ENCODE results near the gene RUNX2.

RUNX2 gene

GRCh38 chr6:45704056-45704800 lies 376.1 kb downstream of the RUNX2 start:
- no peak for DNase-seq (ENCODE audit: low spot score)

DNA sequence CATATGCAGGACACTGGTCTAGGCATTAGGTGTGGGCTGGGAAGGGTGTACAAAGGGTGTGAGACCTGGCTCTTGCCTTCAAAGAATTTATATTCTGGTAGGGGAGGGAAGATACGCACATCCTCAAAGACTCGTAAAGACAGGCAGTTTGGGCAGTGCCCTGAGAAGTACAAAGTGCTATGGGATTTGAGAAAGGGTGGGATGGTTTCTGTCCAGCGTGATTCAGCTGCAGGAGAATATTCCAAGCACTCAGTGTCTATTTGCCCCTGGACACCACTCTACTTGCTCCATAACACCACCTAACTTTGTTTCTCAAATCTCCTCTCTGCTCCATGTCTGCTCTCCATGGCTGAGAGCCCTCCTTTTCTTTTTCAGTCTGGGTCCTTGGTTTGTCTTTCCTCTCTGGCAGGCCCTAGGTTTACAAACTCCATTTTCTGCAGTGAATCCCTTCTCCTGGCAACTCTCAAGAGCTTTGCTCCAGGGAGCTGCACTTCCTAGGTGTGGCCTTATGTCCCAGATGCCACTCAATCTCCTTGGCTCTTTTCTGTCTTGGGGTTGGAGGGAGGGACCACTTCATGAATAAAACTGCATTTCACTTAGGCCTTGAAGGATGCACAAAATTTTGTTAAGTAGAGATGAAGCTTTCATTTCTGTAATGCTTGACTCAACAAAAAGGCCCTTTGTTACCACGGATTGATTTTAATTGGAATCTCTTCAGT lies 377.2 kb downstream of the RUNX2 start:
- no peak for DNase-seq (ENCODE audit: low spot score)

- no peak for DNase-seq (ENCODE audit: low spot score)
Measured at GRCh38 chr6:45706319-45706718, 378.2 kb downstream of the RUNX2 start.

- DNase-seq (ENCODE audit: low spot score): no peak
Measured at GRCh38 chr6:45707176-45707575, 379.0 kb downstream of the RUNX2 start.

GRCh38 chr6:45709781-45710220 lies 381.7 kb downstream of the RUNX2 start:
- DNase-seq (ENCODE audit: low spot score): no peak

DNA sequence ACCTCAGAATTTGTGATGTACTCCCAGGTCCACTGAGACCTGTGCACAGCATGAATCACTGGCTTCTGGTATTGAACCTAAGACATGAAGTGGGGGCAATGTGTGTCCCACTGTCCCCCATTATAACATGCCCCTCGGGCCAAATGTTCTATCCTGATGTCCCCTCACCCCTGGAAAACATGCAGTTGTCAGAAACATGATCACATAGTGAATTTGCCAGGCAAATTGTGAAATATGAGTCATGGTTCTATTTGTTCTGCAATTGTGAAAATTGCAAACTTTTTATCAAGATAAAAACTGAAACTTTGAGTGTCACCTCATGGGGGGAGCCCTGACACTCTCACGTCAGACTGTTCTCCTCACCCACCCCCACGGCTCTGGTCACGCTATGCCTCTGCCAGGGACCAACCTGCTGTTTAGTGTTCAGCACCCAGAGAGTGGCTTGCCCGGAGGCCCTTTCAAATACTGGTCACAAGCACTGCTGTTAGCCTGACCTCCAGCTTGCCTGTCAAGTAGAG lies 382.2 kb downstream of the RUNX2 start:
- DNase-seq (ENCODE audit: low spot score): no peak

DNA sequence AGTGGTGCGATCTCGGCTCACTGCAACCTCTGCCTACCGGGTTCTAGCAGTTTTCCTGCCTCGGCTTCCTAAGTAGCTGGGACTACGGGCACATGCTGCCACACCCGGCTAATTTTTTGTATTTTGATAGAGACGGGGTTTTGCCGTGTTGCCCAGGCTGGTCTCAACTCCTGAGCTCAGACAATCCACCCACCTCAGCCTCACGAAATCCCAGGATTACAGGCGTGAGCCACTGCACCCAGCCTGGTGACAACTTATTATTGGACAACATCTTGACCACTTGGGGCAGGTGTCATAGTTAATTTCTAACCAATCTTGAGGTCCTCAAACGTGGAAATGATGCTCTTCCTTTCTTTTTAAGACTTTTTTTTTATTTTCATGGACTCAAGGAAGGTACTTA lies 383.9 kb downstream of the RUNX2 start:
- DNase-seq (ENCODE audit: low spot score): no peak

DNA sequence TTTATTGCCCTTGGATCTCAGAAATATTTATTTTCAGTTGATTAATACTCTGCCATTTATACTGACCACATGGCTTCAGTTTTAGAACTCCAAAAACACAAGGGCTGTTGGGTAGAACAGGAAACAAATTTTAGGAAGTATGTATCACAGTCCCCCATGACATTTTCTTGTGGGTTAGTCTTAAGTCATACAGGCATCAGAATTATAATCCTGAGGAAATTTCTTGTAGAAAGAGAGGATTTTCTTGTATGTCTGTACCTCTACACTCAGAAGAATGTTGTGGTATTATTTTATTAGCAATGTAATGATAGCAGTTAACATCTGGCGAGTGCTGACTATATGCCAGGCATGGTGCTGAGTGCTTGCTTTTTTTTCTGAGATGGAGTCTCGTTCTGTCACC lies 384.7 kb downstream of the RUNX2 start:
- no peak for DNase-seq (ENCODE audit: low spot score)

Data from hematopoietic multipotent progenitor cell treated with erythropoietin and hydrocortisone succinate and interleukin-3 and kit ligand, for 15 days (in vitro differentiated cells).